Natural killer cell treated with Interleukin-12 subunit alpha and Interleukin-12 subunit beta and Interleukin-15 and Interleukin-18, amount 100 ng/mL, for 72 hours (primary cell): ENCODE data around the gene CRACR2A. TPM values are rescaled to one million over a fixed set of nuclear protein-coding genes. Genes with fewer than 3 reads are reported as not detected.
A peak's percentile ranks its signal among the peaks of the same experiment; 100 is the strongest.

ENCODE experiments used
- ATAC-seq, 2 donors: fragments of 150-1000 bp; cut with Tn5 transposase in 1 of 2; sonication (Bioruptor Pico), chemical (Tn5 transposase) in 1 of 2; 2 replicates each; pipeline ENCODE4 v1.10.0; 2021
- DNase-seq: peaks from one replicate; pipeline ENCODE4 v3.0.0; 2022; ENCODE audit warnings: low spot score
- H3K27ac Mint-ChIP-seq, 2 donors: 1 replicate in 1 of 2; 2 replicates in 1 of 2; pipeline ENCODE4 v1.8.0; 2022; ENCODE audit warnings: mixed read lengths in 2 of 2, mild to moderate bottlenecking in 1 of 2, moderate library complexity in 1 of 2
- H3K27me3 Mint-ChIP-seq, 2 donors: 1 replicate in 1 of 2; 2 replicates in 1 of 2; pipeline ENCODE4 v1.8.0; 2022; ENCODE audit warnings: mixed read lengths in 2 of 2
- H3K36me3 Mint-ChIP-seq: one replicate; pipeline ENCODE4 v1.8.0; 2022; ENCODE audit warnings: mixed read lengths
- H3K4me1 Mint-ChIP-seq, 2 donors: 1 replicate in 1 of 2; 2 replicates in 1 of 2; pipeline ENCODE4 v1.8.0; 2022; ENCODE audit warnings: low read depth in 2 of 2, mixed read lengths in 2 of 2, mild to moderate bottlenecking in 1 of 2
- H3K4me3 Mint-ChIP-seq: one replicate; pipeline ENCODE4 v1.8.0; 2022; ENCODE audit warnings: mixed read lengths
- H3K9me3 Mint-ChIP-seq: 2 replicates; pipeline ENCODE4 v1.8.0; 2022; ENCODE audit warnings: mixed read lengths
- total RNA-seq, 2 donors: library from RNA; stranded (reverse); gene quantifications; one replicate each; pipeline ENCODE4 v1.2.3, GENCODE V29; 2022

The CRACR2A gene
- total RNA-seq, 2 donors from 2014 or later: 134 to 139 TPM

DNA sequence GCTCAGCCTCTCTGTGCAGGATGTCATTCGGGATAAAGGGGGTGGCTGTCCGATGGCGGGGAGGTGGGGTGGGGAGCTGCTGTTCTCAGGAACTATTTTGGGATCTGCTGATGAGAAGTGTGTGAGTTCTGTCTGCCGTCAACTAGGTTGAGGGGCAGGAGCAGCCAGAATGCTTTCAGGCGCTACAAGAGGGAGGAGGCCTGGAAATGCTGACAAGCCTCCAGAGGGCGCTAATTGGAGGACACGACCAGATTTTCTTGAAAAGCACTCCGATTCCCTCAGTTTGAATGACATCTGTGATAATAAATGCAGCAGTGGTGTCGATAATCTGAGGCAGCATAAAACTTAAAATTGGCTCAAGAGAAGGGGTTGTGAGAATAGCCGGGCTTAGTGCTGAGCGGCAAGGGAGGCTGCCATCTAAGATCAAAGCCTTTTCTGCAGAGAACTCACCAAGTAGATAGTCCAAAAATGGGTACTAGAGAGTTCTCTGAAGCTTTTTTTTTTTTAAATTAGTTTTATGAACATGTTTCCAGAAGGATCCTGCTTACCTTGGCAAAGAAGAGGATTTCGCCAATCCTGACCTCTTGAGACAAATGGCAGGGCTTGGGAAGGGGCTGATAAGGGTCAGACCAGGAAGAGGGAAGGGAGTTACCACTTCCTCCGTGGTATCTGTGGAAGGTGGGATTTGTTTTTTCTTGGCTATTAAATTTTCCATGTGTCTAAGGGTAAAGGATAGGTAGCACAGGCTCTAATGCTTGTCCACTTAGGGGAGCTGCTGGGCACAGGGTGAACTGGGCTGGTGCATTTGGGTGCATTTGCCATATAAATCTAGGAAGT lies 94.4 kb downstream of the CRACR2A start:
- peaks cover 0 to 29% of the 10 kb centered on the region in 2 donors for H3K4me1 Mint-ChIP-seq
- H3K27ac Mint-ChIP-seq: peak overlapping the region; percentile 52 to 65
- DNase-seq (no peak), ATAC-seq (no peak)
- no peak overlapping the region for H3K4me3 Mint-ChIP-seq
- H3K27me3 Mint-ChIP-seq: no peaks in the 10 kb centered on the region
- no peaks in the 10 kb centered on the region for H3K9me3 Mint-ChIP-seq
- H3K36me3 Mint-ChIP-seq: peaks cover 31% of the 10 kb centered on the region

DNA sequence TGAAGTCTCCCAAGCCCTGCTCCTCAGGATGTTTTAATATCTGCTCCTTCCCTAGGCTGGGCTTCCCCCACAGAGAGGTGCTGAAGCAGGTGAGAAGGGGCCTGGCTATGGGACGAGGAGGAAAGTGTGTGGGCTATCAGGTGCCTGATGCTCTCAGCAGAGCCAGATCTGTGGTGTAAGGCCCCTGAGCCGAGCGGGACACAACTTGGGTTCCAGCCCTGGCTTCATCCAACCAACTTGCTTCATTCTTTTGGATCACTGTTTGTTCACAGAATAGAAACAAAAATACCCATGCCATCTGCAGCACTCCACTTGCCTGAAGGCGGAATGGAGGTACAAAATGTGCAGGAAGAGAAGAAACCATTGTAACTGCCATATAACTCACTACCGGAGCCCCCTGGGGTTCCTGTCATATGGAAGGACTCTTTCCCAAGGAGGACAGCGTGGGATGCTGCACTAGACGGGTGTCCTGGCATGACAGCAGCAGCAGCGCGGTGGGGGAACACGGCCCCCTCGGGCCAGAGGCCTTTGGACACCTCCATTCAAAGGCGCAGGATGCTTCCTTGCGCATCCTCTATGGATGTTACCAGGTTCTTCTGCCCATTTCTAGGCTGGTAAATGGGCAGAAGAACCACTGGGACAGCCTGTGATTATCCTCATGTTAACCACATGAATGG lies 95.8 kb downstream of the CRACR2A start:
- ATAC-seq (no peak), DNase-seq (no peak)
- Mint-ChIP-seq H3K9me3 (no peaks in the 10 kb centered on the region), H3K36me3 (peaks cover 23% of the 10 kb centered on the region), H3K27me3 (no peaks in the 10 kb centered on the region), H3K4me3 (no peak overlapping the region), H3K4me1 (peaks cover 0 to 24% of the 10 kb centered on the region in 2 donors), H3K27ac (no peak overlapping the region)

DNA sequence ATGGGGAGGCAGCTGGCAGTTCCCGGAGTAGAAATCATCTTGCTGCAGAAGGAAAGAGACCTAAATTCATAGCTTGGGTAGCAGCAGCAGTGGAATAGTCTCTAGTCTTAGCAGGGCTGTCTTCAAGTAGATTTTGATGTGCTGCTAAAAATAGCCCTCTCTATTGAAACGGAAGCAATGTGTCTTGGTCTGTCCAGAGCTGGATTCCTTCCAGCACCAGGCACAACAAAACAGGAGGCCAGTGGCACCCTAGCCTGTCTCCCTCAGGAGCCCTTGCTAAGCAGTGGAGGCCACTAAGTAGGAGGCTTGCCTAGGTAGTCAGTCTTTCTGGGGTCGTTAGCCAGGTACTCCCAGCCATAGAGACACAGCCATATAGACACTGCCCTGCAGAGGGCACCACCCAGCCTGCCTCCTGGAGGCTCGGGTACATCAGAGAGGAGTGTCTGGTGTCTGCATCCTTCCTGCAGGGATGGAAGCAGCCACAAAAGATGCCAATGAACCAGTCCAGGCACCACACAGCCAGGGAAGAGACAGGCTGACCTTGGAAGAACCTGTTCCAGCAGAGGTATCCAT lies 97.5 kb downstream of the CRACR2A start:
- H3K4me1 Mint-ChIP-seq: peaks cover 0 to 17% of the 10 kb centered on the region in 2 donors
- ATAC-seq (peak in 1 of 2 donors; percentile 48), DNase-seq (no peak)
- H3K9me3 Mint-ChIP-seq: no peaks in the 10 kb centered on the region
- H3K27me3 Mint-ChIP-seq: no peaks in the 10 kb centered on the region
- H3K4me3 Mint-ChIP-seq: no peak overlapping the region
- peak overlapping the region in 1 of 2 donors; percentile 8 for H3K27ac Mint-ChIP-seq
- H3K36me3 Mint-ChIP-seq: peaks cover 17% of the 10 kb centered on the region

DNA sequence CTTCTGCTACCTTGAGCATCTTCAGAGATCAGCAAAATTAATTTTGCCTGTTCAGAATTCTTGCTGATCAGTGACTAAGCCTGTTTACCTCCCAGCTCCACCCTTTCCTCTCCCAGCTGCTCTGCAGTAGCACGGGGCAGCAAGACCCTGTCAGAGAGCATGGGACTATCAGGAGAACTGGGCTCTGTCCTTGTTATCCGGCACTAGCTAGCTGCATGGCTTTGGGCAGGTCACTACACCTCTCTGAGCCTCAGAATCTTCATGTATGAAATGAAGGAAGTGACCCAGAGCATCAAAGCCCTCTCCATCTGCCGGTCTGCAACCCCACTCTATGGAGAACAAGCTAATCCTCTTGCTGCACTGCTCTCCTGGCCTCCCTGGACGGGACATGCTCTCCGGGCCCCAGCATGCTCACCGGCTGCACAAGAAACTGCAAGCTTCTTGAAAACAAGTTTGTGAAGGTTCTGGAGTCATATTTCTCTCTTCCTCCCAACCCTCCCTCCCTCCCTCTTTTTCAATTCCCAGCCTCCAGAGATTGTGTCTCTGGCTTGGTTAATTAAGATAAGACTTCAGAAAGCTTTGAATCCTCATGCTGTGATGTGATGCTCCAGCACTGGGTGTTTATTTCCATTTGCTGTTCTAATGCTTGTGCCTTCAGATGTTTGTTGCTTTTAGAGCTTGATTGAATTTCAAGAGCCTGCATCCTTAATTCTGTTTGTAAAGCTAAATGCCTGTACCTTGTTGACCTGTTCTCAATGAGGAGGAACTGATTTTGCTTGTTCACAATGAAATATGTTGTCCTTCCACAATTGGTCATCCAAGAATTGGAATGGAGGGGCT lies 101.1 kb downstream of the CRACR2A start:
- Mint-ChIP-seq H3K27me3 (no peaks in the 10 kb centered on the region), H3K36me3 (peaks cover 20% of the 10 kb centered on the region), H3K4me3 (no peak overlapping the region), H3K4me1 (peaks cover 0 to 12% of the 10 kb centered on the region in 2 donors), H3K9me3 (no peaks in the 10 kb centered on the region), H3K27ac (peak overlapping the region; percentile 30 to 47)
- no peak for DNase-seq
- ATAC-seq: no peak

DNA sequence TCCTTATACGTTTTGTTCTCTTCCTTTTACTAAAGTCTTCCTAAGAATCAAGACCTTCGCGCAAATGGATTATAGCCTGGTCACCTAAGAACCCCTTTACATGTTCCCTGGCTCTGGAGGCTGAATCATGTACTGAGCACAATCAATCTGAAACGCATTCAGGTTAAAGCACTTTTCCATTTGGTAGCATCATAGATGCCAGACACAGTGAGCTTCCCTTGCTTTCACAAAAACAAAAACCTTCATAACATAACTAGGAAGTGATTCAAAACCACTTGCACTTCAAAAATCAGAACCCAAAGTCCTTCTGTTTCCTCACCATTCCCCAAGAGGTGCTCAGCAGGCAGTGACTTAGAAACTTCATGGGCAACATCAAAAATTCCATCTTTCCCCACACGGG lies 105.4 kb downstream of the CRACR2A start:
- H3K4me1 Mint-ChIP-seq: peaks cover 0 to 27% of the 10 kb centered on the region in 2 donors
- H3K4me3 Mint-ChIP-seq: no peak overlapping the region
- ATAC-seq (no peak), DNase-seq (no peak)
- peak overlapping the region; percentile 5 to 80 for H3K27ac Mint-ChIP-seq
- H3K36me3 Mint-ChIP-seq: peaks cover 25% of the 10 kb centered on the region
- H3K27me3 Mint-ChIP-seq: no peaks in the 10 kb centered on the region
- H3K9me3 Mint-ChIP-seq: no peaks in the 10 kb centered on the region

DNA sequence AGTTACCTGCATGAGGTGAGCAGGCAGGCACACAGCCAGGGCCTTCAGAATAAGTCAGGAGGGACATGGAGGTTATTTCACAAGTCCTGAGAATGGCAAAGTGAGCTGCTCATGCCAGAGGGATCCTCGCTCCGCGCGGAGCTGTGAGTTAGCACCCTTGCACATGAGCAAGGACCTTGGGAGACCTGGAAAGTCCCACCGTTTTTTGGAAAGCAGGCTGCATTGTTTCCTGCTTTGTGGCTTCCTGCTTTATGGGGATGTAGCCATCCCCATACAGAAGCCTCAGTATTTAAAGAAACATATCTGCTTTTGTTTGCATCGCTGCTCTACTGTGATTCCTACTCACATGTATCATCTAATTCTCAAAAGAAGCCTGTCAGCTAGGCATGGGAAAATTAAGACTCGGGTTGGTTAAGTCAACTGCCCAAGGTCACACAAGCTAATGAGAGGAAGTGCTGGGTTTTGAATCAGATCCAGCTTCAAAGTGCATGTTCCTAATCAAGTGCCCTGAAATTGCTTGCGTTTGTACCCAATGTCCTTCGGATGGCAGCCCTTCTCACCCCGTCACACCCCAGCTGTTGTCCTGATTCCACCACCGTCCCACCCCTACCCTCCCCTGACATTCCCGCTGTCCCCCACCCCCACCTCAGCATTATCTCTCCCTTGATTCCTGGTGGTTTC lies 106.2 kb downstream of the CRACR2A start:
- DNase-seq: no peak
- Mint-ChIP-seq H3K27ac (peak overlapping the region; percentile 5 to 80), H3K4me3 (no peak overlapping the region), H3K27me3 (no peaks in the 10 kb centered on the region), H3K9me3 (no peaks in the 10 kb centered on the region), H3K4me1 (peaks cover 0 to 29% of the 10 kb centered on the region in 2 donors), H3K36me3 (peaks cover 25% of the 10 kb centered on the region)
- no peak for ATAC-seq

DNA sequence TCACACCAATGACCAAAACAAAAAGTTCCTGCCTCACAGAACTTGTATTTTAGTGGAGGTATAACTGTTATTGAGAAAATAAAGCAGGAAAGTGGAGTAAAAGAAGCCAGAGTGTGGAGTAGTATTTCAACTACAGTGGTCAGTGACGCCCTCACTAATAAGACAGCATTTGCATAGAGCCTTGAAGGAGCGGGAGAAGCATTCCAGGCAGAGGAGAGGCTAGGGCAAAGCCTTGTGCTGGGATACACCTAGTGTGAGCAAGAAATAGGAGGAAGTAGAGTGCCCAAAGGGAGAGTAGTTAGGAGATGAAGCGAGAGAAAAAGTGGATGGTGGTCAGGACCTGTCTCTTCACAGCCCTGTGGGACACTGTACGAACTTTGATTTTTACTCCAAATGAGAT lies 107.8 kb downstream of the CRACR2A start:
- ATAC-seq: no peak

DNA sequence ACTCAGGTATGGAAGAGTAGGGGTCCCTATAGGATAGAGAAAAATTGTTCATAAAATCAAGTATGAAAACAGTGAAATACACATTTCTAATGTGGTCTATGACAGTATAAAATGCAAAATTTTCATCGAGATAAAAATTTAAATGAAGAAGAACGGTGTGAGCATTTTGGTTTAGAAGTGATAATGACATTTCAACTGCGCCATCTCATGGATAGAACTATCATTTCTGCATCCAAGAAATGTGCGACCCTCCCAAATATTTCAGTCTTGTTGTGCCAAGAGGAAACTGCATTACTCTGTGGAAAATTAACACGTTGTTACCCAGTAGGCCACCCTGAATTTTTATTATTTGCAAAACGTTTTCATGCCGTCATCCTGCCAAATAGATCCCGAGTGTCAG lies 108.8 kb downstream of the CRACR2A start:
- peaks cover 16% of the 10 kb centered on the region for H3K36me3 Mint-ChIP-seq
- no peaks in the 10 kb centered on the region for H3K9me3 Mint-ChIP-seq
- no peak for ATAC-seq
- H3K27me3 Mint-ChIP-seq: no peaks in the 10 kb centered on the region
- no peak overlapping the region for H3K4me3 Mint-ChIP-seq
- H3K4me1 Mint-ChIP-seq: peaks cover 0 to 30% of the 10 kb centered on the region in 2 donors
- no peak for DNase-seq
- H3K27ac Mint-ChIP-seq: no peak overlapping the region

More for the DNA sequence above, 107.8 kb downstream of the CRACR2A start:
- Mint-ChIP-seq H3K9me3 (no peaks in the 10 kb centered on the region), H3K36me3 (peaks cover 25% of the 10 kb centered on the region), H3K27me3 (no peaks in the 10 kb centered on the region), H3K4me3 (no peak overlapping the region), H3K27ac (peak overlapping the region in 1 of 2 donors; percentile 48), H3K4me1 (peaks cover 0 to 30% of the 10 kb centered on the region in 2 donors)
- DNase-seq: no peak

DNA sequence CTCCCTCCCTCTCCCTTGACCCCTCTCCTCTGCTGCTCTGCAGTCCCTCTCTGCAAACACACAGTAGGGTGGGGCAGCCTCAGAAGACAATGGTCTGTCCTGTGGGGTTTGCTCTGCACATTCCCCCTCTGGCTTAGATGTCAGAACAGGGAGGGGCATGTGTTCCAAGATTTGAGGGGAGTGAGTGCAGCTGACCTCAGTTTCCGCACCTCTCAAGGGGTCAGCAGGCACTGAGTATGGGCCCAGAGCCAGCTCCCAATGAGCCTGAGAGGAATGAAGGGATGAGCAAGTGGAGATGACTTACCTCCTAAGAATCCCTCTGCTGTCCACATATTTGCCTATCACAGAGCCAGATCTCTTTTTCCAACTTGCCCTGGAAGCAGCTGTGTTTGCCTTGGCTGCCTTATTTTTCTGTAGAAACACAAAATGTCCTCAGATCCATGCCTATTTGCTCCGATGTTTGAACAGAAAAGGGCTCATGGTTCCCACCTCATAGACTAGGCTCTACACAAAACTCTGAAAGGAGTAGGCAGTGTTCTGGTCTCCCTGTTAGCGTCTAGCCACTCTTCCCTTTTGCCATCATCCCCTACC lies 111.4 kb downstream of the CRACR2A start:
- H3K4me3 Mint-ChIP-seq: no peak overlapping the region
- peaks cover 16% of the 10 kb centered on the region for H3K36me3 Mint-ChIP-seq
- H3K27ac Mint-ChIP-seq: no peak overlapping the region
- no peaks in the 10 kb centered on the region for H3K9me3 Mint-ChIP-seq
- no peaks in the 10 kb centered on the region for H3K27me3 Mint-ChIP-seq
- DNase-seq (no peak), ATAC-seq (no peak)
- peaks cover 0 to 20% of the 10 kb centered on the region in 2 donors for H3K4me1 Mint-ChIP-seq

DNA sequence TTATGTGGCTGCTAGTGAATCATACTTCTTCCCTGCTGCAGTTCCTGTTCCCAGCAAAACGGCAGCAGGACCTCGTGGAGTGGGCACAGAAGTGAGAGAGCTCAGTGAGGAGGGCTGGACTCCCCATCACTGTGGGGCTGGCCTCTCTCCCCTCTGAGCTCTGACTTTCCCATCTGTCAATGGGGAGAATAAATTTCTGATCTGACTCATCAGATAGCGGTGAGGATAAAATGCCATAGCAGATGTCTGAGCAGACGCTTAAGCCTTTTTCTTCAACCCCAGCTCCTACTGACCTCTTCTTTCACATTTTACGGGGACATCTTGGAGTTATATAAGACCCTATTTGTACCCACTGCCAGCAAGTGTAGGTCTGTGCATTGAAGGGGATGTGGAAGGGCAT lies 116.6 kb downstream of the CRACR2A start:
- H3K27ac Mint-ChIP-seq: no peak overlapping the region
- no peak for ATAC-seq
- no peak overlapping the region for H3K4me3 Mint-ChIP-seq
- H3K27me3 Mint-ChIP-seq: no peaks in the 10 kb centered on the region
- H3K9me3 Mint-ChIP-seq: no peaks in the 10 kb centered on the region
- peaks cover 12% of the 10 kb centered on the region for H3K36me3 Mint-ChIP-seq
- DNase-seq: no peak
- peaks cover 0 to 16% of the 10 kb centered on the region in 2 donors for H3K4me1 Mint-ChIP-seq

DNA sequence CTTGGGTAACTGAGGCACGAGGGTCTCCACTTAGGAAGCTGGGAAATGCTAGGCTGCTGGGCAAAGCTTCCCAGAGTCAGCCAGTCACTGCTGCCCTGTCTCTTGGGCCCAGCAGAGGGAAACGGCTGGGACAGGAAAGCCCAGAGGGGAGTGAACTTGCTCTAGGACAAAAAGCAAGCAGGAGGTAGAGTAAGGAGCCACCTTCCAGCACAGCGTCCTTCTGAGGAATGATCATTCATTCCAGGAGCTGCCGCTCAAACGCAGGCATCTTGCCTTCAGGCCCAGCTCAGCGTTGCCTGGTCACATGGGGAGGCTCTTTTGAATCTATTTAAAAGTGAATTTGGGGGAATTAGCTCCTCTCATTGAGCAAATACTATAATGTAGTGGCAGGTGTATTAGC lies 118.6 kb downstream of the CRACR2A start:
- Mint-ChIP-seq H3K4me3 (no peak overlapping the region), H3K27ac (no peak overlapping the region), H3K36me3 (peaks cover 12% of the 10 kb centered on the region), H3K4me1 (peaks cover 0 to 16% of the 10 kb centered on the region in 2 donors), H3K9me3 (no peaks in the 10 kb centered on the region), H3K27me3 (no peaks in the 10 kb centered on the region)
- no peak for DNase-seq
- no peak for ATAC-seq

DNA sequence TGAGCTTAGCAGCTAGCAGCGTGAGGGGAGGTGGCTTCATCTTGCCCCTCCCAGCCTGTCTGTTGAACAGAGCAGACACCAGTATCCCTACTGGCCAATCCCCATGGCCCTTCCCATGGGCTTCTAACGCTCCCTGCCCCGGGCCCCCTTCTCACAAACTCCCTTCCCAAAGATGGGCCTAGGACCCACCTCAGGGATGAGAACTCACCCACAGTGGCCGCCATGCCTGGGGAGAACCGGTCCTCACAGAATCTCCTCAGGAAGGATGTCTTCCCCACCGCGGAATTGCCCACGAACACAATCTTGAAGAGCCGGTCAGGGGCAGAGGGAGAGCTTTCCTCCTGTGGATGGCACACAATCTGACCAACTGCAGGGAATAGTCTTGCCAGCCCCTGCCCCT lies 119.5 kb downstream of the CRACR2A start:
- Mint-ChIP-seq H3K9me3 (no peaks in the 10 kb centered on the region), H3K4me3 (no peak overlapping the region), H3K27ac (no peak overlapping the region), H3K36me3 (peaks cover 16% of the 10 kb centered on the region), H3K27me3 (no peaks in the 10 kb centered on the region), H3K4me1 (peaks cover 0 to 16% of the 10 kb centered on the region in 2 donors)
- DNase-seq (no peak), ATAC-seq (no peak)
